Endothelial cell of umbilical vein (primary cell): ENCODE measurements around the gene SETD1A. TPM values are rescaled to one million over a fixed set of nuclear protein-coding genes. Genes with fewer than 3 reads are reported as not detected.

ENCODE experiments used
- BruUV-seq: library from RNA; stranded (reverse); fragments of 400-500 nt; replicated peaks from 2 replicates; lab custom pipeline; 2021; lab: Mats Ljungman, UMichigan
- CTCF ChIA-PET: fragments of 300-600, 350-600 bp; sonication (Branson Sonifier 250); formaldehyde crosslinking; loops from one replicate; lab custom pipeline; 2021; ENCODE audit warnings: antibody characterized with exemption, inconsistent platforms; lab: Charles Lee
- POLR2A ChIA-PET: fragments of 300-600, 350-600 bp; sonication (Branson Sonifier 250); formaldehyde crosslinking; loops from one replicate; lab custom pipeline; 2021; ENCODE audit warnings: antibody characterized with exemption, inconsistent platforms; lab: Charles Lee
- DNase-seq: peaks from one replicate; pipeline ENCODE4 v3.0.0-alpha.2; 2011; ENCODE audit warnings: low read depth, low spot score
- FAIRE-seq: peaks from 2 replicates; lab custom pipeline; 2011; peaks lifted over from hg19 to GRCh38; lab: Jason Lieb, UNC
- H2AFZ ChIP-seq: 2 replicates; pipeline ENCODE4 v1.6.0; 2012; ENCODE audit warnings: low read depth, low read length, control low read depth, inconsistent platforms
- H3K27ac ChIP-seq: 2 replicates; pipeline ENCODE4 v1.5.1; 2011; ENCODE audit warnings: low read depth, mild to moderate bottlenecking, control low read depth, low read length, moderate library complexity; ENCODE audit not compliant: insufficient read depth
- H3K27me3 ChIP-seq, 2 experiments: 2 replicates each; pipeline versions ENCODE4 v1.6.0 to v1.6.1; 2011; ENCODE audit warnings: low read length in 2 of 2, mixed read lengths in 1 of 2; ENCODE audit not compliant: control insufficient read depth in 2 of 2, insufficient read depth in 2 of 2
- H3K36me3 ChIP-seq, 2 experiments: 2 replicates in 1 of 2; 3 replicates in 1 of 2; pipeline ENCODE4 v1.5.1; 2011; ENCODE audit warnings: low read length in 2 of 2, mild to moderate bottlenecking in 1 of 2, moderate library complexity in 1 of 2; ENCODE audit not compliant: control insufficient read depth in 2 of 2, insufficient read depth in 2 of 2; ENCODE audit errors: extremely low read depth in 1 of 2
- H3K4me1 ChIP-seq: 3 replicates; pipeline ENCODE4 v1.5.1; 2011; ENCODE audit warnings: mild to moderate bottlenecking, low read length; ENCODE audit not compliant: control insufficient read depth, insufficient read depth; ENCODE audit errors: extremely low read depth
- H3K4me2 ChIP-seq: 2 replicates; pipeline ENCODE4 v1.6.1; 2011; ENCODE audit warnings: low read length, control low read depth, mixed read lengths; ENCODE audit not compliant: insufficient read depth
- H3K4me3 ChIP-seq, 3 experiments: fragments of 200-600 bp in 1 of 3; sonication (generic), shearing (Covaris generic) in 1 of 3; replicated peaks in 1 of 3; 2 replicates each; pipeline ENCODE4 v1.5.1; 2011 to 2016; ENCODE audit warnings: control low read depth in 3 of 3, low read length in 3 of 3, mild to moderate bottlenecking in 2 of 3, inconsistent platforms in 1 of 3, low read depth in 1 of 3, moderate library complexity in 1 of 3; ENCODE audit not compliant: insufficient read depth in 1 of 3
- H3K79me2 ChIP-seq: 2 replicates; pipeline ENCODE4 v1.6.0; 2012; ENCODE audit warnings: low read length, inconsistent platforms; ENCODE audit not compliant: control insufficient read depth, insufficient read depth
- H3K9ac ChIP-seq: replicated peaks from 2 replicates; pipeline ENCODE3; 2011; ENCODE audit warnings: low read length, control low read depth; ENCODE audit not compliant: insufficient read depth; ENCODE audit errors: extremely low read depth
- H3K9me1 ChIP-seq: replicated peaks from 3 replicates; pipeline ENCODE4 v1.6.0; 2011; ENCODE audit warnings: mild to moderate bottlenecking, low read length; ENCODE audit not compliant: control insufficient read depth, insufficient read depth; ENCODE audit errors: extremely low read depth
- H3K9me3 ChIP-seq: replicated peaks from 2 replicates; pipeline ENCODE4 v1.5.1; 2012; ENCODE audit warnings: low read length, inconsistent platforms; ENCODE audit not compliant: control insufficient read depth, insufficient read depth
- H4K20me1 ChIP-seq: replicated peaks from 2 replicates; pipeline ENCODE3; 2011; ENCODE audit warnings: mild to moderate bottlenecking, low read length; ENCODE audit not compliant: control insufficient read depth, insufficient read depth; ENCODE audit errors: extremely low read depth
- EZH2 ChIP-seq: IDR thresholded peaks from 2 replicates; pipeline ENCODE4 v1.6.1; 2012; ENCODE audit warnings: borderline replicate concordance, low read depth, mild to moderate bottlenecking, moderate library complexity, low read length, inconsistent platforms; ENCODE audit not compliant: severe bottlenecking
- FOS ChIP-seq: IDR thresholded peaks from 2 replicates; pipeline ENCODE4 v1.6.1; 2011; ENCODE audit warnings: mild to moderate bottlenecking, low read length, moderate library complexity, borderline replicate concordance; ENCODE audit not compliant: insufficient read depth
- GATA2 ChIP-seq: IDR thresholded peaks from 2 replicates; pipeline ENCODE4 v1.7.0; 2011; ENCODE audit warnings: low read depth, mild to moderate bottlenecking, moderate library complexity, mixed read lengths, low read length; ENCODE audit not compliant: insufficient read length, insufficient read depth
- JUN ChIP-seq: IDR thresholded peaks from 2 replicates; pipeline ENCODE4 v1.6.1; 2011; ENCODE audit warnings: borderline replicate concordance, low read depth; ENCODE audit not compliant: insufficient read length, insufficient read depth
- MYC ChIP-seq: IDR thresholded peaks from one replicate; pipeline ENCODE4 v1.6.1; 2011; ENCODE audit warnings: mild to moderate bottlenecking, low read depth, low read length
- POLR2A ChIP-seq: IDR thresholded peaks from 2 replicates; pipeline ENCODE4 v1.6.1; 2012; ENCODE audit warnings: low read depth, mild to moderate bottlenecking, control low read depth, low read length
- POLR2AphosphoS5 ChIP-seq: IDR thresholded peaks from 2 replicates; pipeline ENCODE4 v1.6.1; 2012; ENCODE audit warnings: low read depth, mild to moderate bottlenecking, control low read depth, low read length, moderate library complexity; ENCODE audit not compliant: insufficient read depth
- dilution Hi-C: fragments of 300-500 bp; cut with MboI; formaldehyde crosslinking; loops from one replicate; pipeline ENCODE4 v1.15.0; 2019; ENCODE audit warnings: low sequenced_read_pairs; ENCODE audit not compliant: extremely low pct_ligation_motif_present
- intact Hi-C: fragments of 100-400 bp; cut with micrococcal nuclease; formaldehyde crosslinking; loops from one replicate; pipeline ENCODE4 v1.10.0; 2022
- polyA plus RNA-seq, 4 experiments: library from polyadenylated mRNA; depleted of rRNA in 3 of 4; stranded (reverse) in 3 of 4; unstranded in 1 of 4; fragments of >200 nt; gene quantifications; 2 replicates each; pipeline versions ENCODE4 v1.2.1 to v1.2.3, GENCODE V29; 2011 to 2012; ENCODE audit warnings: missing spikeins in 1 of 4
- total RNA-seq: library from RNA; stranded (reverse); gene quantifications from 2 replicates; pipeline ENCODE4 v1.2.3, GENCODE V29; 2021
- TF ChIP-seq, protein P1 (sequence below), 2 donors: IDR thresholded peaks; 1 replicate in 1 of 2; 2 replicates in 1 of 2; pipeline ENCODE4 v1.5.1; 2011; ENCODE audit warnings: low read length in 2 of 2, mild to moderate bottlenecking in 2 of 2, moderate library complexity in 2 of 2, control low read depth in 1 of 2, inconsistent platforms in 1 of 2, low read depth in 1 of 2; ENCODE audit not compliant: insufficient read depth in 1 of 2; ENCODE audit errors: extremely low read depth in 1 of 2
- TF ChIP-seq, protein P2 (sequence below): IDR thresholded peaks from 2 replicates; pipeline ENCODE4 v1.6.1; 2011; ENCODE audit not compliant: insufficient read depth, insufficient read length

SETD1A gene
- total and polyA plus RNA-seq, 2 donors (not counting 3 experiments of a cell fraction or from before 2014, with no cell fraction given) = 3.5 to 21.3 TPM

DNA sequence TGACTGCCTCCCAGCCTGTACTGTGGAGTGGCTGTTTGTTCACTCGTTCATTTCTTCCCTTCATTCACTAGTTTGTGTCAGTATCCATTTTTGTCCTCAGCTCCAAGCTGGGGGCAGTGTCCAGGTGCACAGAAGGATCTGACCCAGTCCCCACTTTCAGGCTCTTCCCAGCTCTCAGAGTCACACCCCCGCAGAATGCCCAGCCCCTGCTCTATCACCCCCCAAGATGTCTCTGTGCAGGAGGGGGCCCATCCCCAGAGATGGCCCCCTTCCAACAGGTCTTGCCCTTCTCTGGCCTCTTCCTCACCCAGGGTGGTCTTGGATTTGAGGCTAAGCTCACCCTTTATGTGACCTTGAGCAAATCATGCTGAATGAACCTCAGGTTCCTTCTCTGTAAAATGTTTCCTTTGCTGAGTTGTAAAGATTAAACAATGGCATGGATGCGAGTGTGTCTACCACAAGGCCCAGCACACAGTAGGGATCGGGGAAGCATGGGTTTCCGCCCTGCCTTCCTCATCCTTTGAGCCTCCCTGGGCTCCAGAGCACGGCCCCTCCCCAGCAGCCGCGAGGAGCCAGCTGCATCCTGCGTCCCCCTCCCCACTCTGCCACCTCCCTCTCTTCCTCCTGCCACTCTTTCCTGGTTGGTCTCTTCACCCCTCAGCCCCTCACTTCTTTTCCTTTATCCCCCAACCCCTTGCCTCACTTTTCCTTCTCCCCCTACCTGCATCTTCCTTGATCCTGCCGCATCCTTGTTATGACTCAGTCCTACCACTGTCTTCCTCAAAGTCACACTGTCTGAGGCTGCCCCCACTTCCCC lies 31.4 kb upstream of the SETD1A start:
- dilution Hi-C loops (no loop called here), intact Hi-C loops (no loop called here)
- no peaks in the 10 kb centered on the region for H3K79me2 ChIP-seq
- no peak for TF ChIP-seq POLR2AphosphoS5
- TF ChIP-seq FOS = no peak
- TF ChIP-seq, protein P1, sequence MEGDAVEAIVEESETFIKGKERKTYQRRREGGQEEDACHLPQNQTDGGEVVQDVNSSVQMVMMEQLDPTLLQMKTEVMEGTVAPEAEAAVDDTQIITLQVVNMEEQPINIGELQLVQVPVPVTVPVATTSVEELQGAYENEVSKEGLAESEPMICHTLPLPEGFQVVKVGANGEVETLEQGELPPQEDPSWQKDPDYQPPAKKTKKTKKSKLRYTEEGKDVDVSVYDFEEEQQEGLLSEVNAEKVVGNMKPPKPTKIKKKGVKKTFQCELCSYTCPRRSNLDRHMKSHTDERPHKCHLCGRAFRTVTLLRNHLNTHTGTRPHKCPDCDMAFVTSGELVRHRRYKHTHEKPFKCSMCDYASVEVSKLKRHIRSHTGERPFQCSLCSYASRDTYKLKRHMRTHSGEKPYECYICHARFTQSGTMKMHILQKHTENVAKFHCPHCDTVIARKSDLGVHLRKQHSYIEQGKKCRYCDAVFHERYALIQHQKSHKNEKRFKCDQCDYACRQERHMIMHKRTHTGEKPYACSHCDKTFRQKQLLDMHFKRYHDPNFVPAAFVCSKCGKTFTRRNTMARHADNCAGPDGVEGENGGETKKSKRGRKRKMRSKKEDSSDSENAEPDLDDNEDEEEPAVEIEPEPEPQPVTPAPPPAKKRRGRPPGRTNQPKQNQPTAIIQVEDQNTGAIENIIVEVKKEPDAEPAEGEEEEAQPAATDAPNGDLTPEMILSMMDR (IDR thresholded peaks at IDR 0.05; ENCODE audit: extremely low read depth in 1 of 2, insufficient read depth in 1 of 2, low read depth in 1 of 2, low read length in 2 of 2) = no peak
- TF ChIP-seq POLR2A = no peak
- no peak for TF ChIP-seq JUN
- TF ChIP-seq GATA2 = no peak
- TF ChIP-seq, protein P2, sequence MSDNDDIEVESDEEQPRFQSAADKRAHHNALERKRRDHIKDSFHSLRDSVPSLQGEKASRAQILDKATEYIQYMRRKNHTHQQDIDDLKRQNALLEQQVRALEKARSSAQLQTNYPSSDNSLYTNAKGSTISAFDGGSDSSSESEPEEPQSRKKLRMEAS = no peak
- no peak for TF ChIP-seq EZH2
- TF ChIP-seq MYC = no peak
- CTCF ChIA-PET = no interaction called here
- DNase-seq (no peak), FAIRE-seq (no peak)
- H3K36me3 ChIP-seq = peaks cover 3 to 24% of the 10 kb centered on the region in 2 experiments
- H4K20me1 ChIP-seq = no peaks in the 10 kb centered on the region
- H3K27ac ChIP-seq = no peak overlapping the region
- H3K4me1 ChIP-seq = peaks cover 2% of the 10 kb centered on the region
- POLR2A ChIA-PET = no interaction called here
- H3K27me3 ChIP-seq = no peaks in the 10 kb centered on the region
- H2AFZ ChIP-seq = no peak overlapping the region
- BruUV-seq = no TSS peak
- H3K9me1 ChIP-seq = no peaks in the 10 kb centered on the region
- no peak overlapping the region for H3K4me2 ChIP-seq
- H3K4me3 ChIP-seq = no peak overlapping the region
- H3K9ac ChIP-seq = no peak overlapping the region
- no peaks in the 10 kb centered on the region for H3K9me3 ChIP-seq
